HG03196 (cell line): ENCODE results near the gene VIT.
"Not testable (repeated sequence)": the region's sequence is repeated elsewhere in the genome, so short reads cannot be mapped to it uniquely, and the experiment has no call there.

ENCODE experiments used
- ATAC-seq: cut with Tn5 transposase; IDR thresholded peaks from one replicate; pipeline ENCODE4 v1.9.1; 2021; ENCODE audit not compliant: unreplicated experiment

The VIT gene

DNA sequence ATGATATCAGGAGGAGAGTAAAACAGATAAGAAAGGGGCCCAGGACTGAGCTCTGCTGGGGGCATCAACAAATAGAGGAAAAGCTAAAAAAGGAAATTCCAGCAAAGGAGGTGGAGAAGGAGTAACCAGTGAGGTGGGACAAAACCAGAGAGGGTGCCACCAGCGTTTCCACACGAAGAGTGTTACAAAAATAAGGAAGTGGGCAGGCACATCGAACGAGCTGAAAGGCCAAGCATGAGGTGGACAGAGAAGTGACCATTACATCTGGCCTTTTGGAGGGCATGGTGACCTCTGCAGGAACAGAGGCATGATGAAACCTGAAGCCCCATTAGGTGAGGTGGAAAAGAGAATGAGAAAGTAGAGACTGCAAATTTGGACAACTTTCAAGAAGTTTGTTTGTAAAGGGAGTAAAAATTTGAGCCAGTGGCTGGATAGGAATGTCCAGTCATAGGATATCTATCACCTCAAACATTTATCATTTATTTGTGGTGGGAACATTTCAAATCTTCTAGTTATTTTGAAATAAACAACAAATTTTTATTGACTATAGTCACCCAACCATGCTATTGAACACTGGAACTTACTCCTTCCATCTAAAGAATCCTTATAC, 18.4 kb upstream of the VIT start:
- ATAC-seq = no peak

DNA sequence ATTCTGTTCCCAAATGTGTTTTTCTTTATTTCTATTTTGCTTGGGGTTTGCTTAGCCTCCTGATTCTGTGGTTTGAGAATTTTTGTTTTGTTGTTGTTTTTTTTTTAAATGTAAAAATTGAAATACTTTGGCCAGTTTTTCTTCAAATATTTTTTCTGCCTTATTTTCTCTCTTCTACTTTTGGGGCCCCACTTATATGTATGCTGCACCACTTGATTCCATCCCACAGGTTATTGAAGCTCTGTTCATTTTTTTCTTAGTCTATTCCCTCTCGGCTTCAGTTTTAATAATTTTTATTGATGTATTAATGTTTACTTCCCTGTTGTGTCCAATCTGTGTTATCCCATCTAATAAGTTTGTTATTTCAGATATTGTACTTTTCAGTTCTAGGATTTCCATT, 17.7 kb upstream of the VIT start:
- no peak for ATAC-seq

DNA sequence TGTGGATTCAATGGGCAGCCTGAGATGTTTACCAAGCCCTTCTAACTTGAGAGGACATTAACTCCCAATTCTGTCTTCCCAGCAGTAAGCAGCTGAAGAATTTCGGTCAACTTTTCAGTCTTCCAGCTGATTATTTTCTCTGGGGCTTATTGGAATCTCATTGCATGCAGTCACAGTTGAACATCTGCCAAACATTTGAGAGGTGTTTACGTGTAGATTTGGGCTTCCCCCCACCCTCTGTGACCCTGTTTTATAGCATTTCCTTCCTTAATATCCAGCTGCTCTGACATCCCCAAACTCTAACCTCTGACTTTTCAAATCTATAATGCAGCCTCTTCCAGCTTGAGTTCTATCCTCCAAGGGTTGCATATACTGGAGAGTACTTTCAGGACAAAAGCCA, 16.5 kb upstream of the VIT start:
- no peak for ATAC-seq

DNA sequence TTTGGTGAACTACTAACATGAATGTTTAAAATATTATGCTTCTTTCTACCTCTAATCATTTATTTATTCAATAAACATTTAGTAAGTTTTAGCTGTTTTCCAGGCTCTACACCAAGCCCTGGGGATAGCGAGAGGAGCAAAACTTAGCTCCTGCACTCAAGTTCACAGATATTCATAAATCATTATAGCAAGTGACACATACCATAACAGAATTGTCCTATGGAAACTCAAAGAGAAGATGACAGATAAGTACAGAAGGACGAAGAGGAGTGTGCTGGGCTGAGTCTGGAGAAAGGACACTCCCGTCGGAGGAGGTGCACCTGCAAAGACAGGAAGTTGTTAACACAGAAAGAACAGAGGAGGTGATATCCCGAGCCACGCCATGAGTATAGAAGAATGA, 13.9 kb upstream of the VIT start:
- ATAC-seq = no peak

DNA sequence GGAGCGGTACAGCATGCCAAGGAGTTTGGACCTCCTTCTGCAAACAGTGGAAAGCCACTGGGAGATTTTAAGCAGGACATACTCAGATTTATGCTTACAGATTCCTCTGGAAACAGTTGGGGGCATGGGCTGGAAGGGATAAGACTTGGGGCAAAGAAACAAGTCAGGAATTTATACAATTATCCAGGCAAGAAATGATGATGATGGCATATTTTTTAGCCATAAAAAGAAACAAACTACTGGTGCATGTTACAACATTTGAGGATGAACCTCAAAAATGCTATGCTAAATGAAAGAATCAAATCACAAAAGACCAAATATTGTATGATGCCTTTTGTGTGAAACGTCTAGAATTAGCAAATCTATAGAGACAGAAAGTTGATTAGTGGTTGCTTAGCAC, 13.5 kb upstream of the VIT start:
- no peak for ATAC-seq

DNA sequence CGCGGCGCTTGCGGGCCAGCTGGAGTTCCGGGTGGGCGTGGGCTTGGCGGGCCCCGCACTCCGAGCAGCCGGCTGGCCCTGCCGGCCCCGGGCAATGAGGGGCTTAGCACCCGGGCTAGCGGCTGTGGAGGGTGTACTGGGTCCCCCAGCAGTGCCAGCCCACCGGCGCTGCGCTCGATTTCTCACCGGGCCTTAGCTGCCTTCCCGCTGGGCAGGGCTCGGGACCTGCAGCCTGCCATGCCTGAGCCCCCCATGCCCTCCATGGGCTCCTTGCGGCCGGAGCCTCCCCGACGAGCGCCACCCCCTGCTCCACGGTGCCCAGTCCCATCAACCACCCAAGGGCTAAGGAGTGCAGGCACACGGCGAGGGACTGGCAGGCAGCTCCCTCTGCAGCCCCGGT, 8.2 kb upstream of the VIT start:
- ATAC-seq = not testable (repeated sequence)

DNA sequence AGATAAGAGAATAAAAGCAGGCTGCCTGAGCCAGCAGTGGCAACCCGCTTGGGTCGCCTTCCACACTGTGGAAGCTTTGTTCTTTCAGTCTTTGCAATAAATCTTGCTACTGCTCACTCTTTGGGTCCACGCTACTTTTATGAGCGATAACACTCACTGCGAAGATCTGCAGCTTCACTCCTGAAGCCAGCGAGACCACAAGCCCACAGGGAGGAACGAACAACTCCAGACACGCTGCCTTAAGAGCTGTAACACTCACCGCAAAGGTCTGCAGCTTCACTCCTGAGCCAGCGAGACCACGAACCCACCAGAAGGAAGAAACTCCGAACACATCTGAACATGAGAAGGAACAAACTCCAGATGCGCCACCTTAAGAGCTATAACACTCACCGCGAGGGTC, 7.5 kb upstream of the VIT start:
- ATAC-seq = not testable (repeated sequence)

DNA sequence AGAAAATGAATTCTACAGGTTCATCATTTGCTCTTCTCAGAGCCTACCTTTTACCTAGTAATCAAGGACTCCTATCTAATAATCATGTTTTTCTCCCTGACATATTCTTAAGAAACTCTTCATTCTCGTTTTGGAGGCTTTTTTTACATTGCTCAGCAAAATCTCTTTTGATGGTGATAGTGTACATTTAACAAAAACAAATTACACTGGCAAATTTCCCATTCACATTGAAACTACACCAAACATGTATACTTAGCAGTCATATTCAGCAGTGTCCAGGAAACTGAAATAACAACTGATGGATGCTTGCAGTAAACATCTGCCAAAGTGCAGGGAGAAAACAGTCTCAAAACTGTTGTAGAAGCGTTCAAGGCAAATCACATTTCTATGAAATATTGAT, 4.4 kb upstream of the VIT start:
- no peak for ATAC-seq

DNA sequence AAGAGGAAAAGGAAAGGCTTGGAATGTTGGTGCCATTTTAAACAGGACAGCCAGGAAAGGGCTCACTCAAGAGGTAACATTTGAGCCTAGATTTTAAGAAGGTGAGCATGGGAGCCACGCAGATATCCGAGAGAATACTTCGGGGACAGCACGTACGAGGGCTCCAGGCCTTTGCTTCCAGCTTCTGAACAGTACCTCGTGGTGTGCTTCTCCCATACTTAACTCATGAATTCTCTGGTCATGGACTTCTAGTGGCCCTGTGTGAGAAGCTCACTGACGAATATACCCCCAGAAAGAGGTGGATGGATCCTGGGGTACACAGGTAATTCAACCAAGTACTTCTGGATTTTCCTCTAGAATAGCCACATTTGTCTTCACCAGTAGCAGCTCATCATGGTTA, 2.7 kb upstream of the VIT start:
- no peak for ATAC-seq

DNA sequence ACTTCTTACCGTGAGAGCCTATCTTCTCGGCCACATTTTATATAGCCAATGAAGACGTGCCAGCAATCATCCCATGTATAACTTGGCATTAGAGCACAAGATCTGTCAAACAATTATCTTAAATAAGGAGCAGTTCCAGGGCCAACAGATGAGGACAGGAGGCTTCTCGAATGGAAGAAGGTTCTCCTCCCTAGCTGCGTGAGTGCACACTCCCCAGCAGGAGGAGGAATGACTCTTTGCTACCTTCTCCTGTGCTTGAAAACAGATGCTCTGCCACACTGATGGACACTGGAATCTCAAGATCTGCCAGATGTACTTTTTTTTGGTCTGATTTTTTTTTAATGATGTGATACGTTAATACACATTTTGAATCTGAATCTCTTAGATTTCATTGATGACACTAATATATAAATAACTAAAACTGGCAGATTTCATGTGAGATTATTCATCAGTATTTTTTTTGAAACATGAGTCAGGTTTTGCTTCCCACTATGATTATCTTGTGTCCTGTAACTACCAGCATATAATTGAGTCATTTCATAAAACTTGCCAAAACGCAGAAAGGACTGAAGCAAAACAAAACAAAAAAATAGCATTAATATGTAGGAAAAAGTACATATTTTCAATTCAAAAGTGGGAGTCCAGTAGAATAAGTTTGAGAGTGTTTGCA, 626 bp upstream of the VIT start:
- ATAC-seq = no peak

DNA sequence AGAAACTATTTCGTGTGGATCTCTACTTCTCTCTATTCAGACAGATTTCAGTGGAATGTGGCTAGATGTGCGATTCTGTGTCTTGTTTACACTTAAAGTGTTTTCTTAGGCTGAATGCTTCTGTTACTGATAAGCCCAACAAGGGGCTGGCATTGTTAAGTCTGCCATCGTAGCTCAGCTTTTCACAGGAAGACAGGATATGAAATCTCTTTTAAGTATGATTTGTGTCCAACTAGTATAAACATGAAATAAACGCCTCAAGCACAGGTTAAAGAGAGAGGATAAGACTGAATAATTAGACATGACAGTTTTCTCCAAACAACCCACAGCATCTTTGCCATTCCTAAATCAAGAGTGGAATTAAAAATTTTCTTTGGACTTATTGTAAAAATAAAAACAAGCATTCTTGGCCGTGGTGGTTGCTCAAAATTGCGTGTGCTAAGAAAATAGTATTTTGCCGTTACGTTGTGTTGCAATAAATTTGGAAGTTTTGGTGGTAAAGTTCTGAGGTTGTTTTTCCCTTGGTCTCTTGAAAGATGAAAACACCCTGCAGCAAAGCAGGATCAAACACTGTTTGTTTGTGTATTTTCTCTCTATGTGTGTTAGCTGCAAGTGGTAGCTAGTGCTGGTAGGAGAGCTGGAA, 1.0 kb downstream of the VIT start:
- ATAC-seq = no peak

DNA sequence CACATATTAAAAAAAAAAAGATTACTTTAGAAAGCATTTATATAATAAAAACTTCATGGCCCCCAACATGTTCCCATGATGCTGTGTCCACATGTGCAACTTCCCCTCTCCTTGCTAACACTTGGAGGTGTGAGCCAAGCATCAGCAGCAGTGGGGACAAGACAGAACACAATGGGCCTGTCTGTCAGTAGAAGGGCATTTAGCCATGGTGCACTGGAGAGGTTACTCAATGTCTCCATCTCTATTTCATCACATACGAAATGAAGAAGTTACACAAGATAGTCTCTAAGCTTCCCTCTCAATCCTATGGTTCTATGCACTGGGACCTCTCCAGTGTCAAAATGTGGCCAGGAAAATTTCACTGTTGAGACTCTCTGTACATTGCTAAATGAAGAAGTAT, 2.5 kb downstream of the VIT start:
- no peak for ATAC-seq

DNA sequence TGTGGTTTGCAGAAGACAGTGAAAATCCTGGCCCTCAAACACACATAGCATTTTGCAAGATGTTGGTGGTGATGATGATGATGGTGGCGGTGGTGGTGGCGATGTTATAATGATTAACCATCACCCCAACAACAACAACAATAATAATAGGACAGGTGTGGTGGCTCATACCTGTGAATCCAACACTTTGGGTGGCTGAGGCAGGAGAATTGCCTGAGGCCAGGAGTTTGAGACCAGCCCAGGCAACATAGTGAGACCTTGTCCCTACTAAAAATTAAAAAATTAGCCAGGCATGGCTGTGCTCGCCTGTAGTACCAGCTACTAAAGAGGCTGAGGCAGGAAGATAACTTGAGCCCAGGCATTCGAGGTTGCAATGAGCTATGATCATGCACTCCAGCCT, 3.8 kb downstream of the VIT start:
- ATAC-seq = no peak

DNA sequence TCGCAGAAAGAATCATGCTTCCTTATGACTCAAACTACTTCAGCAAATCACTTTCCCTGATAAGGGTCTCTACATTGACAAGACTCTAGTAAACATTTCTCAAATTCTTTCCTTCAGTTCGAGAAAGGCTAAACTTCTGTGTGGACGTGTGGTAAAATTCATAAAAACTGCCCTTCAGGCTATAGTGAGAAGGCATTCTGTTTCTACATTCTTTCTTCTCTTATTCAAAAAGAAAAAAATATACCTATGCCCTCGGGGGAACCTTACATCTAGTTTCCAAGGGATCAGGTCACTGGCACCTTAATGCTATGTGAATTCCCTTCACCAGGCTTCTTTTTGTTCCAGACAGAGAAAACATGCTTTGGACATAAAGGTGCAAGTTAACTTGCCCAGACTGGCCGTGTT, 4.9 kb downstream of the VIT start:
- ATAC-seq = no peak

DNA sequence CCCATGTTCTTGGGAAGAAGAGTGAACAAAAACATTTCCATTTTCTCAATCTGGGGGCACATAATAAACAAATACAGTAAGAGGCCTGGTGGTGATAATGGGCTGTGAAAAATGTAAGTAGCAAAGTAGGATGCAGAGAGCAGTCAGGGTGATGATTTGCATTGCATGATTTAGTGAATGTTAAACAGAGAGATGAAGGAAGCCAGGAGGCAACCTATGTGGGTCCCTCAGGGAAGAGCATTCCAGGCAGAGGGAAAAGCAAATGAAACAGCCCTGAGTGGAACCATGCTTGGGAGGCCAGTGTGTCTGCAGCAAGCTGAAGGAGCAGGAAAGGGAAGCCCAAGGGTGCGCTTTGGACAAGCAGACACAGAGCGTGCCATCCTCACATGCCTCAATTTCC, 5.4 kb downstream of the VIT start:
- no peak for ATAC-seq

DNA sequence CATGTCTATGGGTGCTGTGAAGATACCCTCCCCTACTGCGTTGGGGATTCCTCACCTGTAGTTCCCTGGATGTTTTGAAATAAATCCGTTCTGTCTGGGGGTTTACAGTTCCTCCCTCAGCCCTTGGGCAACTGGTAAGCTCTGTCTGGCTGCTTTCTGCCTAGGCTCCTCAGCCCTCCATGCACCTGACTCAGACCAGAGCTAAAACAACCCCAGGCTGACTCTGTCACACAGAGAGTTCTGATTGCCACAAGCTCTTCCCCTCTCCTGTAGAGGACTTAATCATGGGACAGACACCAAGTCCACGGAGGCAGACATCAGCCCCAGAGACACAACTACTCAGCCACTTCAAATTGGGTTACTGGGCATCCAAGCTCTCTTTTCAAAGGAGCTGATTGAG, 6.3 kb downstream of the VIT start:
- ATAC-seq = no peak

DNA sequence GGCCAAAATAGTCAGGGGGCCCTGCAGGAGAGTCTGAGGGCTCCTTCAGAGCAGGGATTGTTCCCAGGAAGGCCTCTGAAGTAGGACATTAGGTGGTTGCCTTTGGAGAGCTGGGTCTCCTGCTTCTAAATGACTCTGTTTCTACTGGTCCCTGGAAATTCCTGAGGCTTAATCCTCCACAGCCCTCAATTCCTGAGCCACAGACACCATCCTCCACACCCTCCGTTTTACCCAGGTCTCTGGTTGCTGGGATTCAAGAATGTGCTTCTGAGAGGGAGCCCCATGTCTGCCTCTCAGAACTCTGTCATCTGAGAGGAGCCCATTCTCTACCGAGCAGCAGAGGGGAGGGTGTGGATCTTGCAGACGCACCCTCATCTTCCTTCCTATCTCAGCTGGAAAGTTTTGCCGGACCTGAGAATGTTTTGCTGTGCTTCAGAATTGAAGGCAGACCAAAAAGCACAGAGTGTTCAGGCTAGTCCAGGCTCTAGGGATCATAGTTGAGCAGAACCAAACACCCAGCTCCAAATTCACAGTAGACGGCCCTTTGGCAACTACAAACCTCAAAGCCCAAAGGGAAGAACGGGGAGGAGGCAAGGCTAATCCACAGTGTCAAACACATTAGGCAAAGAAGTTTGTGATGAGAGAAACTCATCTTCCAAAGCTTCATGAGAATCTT, 8.1 kb downstream of the VIT start:
- ATAC-seq = no peak

DNA sequence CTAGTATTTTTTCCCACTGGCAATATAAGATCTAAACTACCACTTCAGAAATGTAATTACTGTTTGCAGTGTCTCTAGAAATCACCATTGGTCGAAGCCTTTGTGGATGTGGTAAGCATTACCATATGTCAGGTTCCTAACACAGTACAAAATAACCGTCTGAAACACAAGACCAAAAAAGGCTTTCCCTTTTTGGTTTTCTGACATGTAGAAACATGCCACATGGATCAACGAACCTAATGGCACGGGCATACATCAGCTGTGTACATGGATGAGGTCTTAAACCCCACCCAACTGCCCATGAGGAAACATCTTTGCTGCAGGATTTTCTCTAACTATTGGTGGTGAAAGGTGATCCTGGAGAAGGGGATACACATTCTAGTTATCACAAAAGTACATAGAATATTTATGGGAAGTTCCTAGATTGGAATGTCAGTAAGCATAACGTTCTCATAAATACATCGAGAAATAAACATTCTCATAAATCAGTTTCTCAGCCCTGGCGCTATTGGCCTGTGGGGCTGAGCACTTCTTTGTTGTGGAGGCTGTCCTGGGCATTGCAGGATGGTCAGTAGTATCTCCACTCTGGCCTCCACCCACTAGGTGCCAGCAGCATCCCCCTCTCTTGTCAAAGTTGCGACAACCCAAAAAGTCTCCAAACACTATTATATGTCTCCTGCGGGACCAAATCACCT, 9.0 kb downstream of the VIT start:
- ATAC-seq = no peak

DNA sequence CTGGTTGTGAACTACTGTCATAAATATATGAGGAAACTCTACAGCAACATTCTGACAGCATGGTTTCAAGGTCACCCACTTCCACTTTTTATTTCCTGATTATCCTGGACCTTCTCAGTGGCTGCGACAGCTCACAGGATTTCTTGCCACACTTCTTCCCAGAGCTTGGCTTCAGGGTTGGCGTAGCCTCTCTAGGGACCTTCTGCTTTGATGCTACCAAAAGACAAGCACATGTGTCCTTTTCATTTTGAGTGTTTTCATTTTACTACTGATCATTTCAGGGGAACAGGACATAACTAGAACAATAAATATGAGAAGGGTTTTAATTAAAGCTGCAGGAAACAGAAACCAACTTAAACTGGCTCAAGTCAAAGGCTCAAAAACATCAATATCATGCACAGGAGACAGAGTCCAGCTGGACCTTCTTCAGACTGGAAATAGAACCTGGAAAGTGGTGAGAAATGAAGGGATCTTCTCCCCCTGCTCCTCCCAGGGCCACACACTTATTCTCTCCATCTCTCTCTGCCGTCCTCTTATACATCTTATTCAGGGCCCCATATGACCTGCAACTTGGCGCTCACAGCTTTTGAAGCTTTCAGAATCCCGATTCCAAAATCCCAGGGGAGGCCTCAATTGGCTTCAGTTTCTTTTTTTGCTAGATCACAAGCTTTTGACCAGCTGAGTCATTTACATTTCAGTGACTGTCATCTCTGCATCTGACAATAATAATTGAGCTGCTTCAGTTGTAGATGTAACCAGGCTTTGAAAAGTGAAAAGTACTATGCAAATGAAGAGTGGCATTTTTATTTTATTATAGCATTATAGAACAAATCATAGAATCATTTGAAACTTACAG, 9.7 kb downstream of the VIT start:
- ATAC-seq = no peak

DNA sequence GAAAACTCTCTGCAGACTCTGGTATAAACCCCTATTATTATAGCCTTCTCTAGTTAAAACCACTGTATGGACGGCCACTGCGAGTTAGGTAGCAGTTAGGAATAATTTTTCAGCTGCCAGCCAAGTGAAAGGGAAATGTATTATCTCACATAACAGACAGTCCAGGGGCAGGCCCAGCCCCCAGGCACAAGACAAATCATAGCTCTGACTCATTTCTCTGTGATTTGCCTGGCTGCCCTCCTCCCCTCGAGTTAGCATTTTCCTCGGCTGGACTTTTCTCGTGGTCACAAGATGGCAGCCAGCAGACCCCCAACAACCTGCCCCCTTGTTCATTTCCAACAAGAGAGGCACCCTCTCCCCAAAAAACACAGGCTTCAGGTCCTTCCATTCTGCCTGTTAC, 10.5 kb downstream of the VIT start:
- no peak for ATAC-seq
